ENCODE results near the gene OR51A2.
"Not testable (repeated sequence)": the region's sequence is repeated elsewhere in the genome, so short reads cannot be mapped to it uniquely, and the experiment has no call there.

Gene OR51A2

DNA sequence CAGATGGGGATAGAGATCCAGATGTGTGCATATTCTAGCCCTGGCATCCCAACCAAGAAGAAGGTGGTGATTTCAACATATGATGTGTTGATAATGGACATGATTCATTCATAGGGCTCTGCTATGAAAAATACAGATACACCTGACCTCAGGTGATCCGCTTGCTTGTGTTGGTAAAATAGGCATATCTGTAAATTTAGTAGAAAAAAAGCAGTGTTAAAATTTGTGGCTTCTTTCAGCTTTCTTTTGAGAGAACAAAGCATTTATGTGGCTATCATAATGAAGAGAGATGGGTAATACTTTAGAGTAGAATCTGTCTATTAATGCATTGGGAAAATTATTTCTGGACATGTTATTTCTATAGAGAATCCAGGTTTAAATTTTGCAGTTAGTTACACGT, at the start of gene OR51A2:
Gene OR51A2 (minus strand): TSS at position 101 of the 400 bp plus-strand sequence. CDS start 0 bp downstream, at position 101.
- not testable (repeated sequence) for DNase-seq (ENCODE audit: low spot score)

- DNase-seq (ENCODE audit: low spot score) = no peak
Observed at GRCh38 chr11:5004424-5005274, 49.1 kb upstream of the OR51A2 start.

- DNase-seq (ENCODE audit: low spot score) = no peak
Observed at GRCh38 chr11:4994551-4994950, 39.0 kb upstream of the OR51A2 start, which contains the start of gene OR51L1. Gene OR51L1 (plus strand): TSS chr11:4994851. CDS start chr11:4998983, 4,132 bp downstream.

GRCh38 chr11:4991060-4991459, 35.5 kb upstream of the OR51A2 start:
- DNase-seq (ENCODE audit: low spot score) = no peak

DNA sequence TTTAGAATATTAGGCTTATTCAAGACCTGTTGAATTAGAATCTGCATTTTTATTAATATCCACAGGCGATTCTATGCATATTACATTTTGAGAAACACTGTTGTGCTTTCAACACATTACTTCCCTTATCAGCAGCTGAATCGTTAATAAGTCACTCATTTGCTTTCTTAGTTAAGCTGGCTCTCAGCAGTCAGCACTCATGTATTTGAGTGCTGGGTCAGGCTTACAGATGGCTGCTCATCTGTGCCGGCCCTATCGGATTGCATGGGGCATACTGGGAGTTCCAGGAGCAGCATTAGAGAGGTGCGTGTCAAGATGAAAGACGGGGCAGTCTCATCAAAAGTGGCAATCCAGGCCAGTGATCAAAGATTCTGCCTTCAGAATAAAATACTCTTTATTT, 28.3 kb upstream of the OR51A2 start:
- DNase-seq (ENCODE audit: low spot score) = no peak

- no peak for DNase-seq (ENCODE audit: low spot score)
Observed at GRCh38 chr11:4982678-4983077, 27.2 kb upstream of the OR51A2 start.

- DNase-seq (ENCODE audit: low spot score) = no peak
Observed at GRCh38 chr11:4979036-4979435, 23.5 kb upstream of the OR51A2 start.

DNA sequence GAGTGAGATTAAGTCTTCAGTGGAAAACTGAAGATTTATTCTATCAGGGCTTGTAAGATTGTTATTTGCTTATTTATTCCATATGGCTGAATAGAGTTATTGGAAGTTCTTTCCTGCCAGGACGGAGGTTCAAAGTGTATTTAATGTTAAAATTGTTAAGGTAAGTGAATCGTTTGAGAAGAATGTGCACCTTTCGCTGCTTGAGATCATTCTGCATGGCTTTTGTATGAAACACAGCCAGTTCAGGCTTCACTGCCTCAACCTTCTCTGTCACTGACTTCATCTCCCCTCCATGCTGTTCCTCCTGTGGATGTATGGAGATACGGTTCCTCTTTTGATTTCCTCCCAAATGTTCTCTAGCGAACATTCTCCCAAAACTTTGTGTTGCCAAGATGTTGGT, 19.9 kb upstream of the OR51A2 start:
- DNase-seq (ENCODE audit: low spot score) = no peak

DNA sequence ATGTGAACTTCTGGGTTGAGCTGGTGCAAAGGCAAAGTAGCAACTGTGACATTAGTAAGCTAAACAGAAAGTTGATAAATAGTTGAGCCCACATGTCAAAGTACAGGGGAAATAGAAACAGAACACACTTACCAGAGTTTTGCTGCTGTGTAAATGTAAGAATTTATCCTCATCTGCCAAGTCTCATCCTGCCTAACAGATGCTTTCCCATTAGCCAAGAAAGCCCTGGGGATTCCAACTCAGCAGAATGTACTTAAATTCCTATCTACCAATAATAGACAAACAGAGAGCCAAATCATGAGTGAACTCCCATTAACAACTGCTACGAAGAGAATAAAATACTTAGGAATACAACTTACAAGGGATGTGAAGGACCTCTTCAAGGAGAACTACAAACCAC, 7.3 kb upstream of the OR51A2 start:
- no peak for DNase-seq (ENCODE audit: low spot score)

DNA sequence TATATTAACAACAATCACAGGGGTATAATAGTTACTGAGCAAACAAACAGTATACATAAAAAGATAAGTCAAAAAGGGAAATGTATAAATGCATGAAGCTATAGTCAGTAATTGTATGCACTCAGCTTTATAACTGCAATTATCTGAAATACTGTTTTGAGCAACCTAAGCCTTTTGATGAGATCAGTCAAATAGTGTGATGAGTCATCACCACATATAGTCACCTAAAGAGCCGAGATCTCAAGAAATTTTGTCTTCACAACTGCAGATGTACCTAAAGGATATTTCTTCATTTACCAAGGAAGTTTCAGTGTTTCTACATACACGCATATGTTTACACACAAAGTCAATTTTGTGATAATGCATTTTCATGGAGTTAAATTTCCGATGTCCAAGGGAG, 5.4 kb upstream of the OR51A2 start:
- no peak for DNase-seq (ENCODE audit: low spot score)

DNA sequence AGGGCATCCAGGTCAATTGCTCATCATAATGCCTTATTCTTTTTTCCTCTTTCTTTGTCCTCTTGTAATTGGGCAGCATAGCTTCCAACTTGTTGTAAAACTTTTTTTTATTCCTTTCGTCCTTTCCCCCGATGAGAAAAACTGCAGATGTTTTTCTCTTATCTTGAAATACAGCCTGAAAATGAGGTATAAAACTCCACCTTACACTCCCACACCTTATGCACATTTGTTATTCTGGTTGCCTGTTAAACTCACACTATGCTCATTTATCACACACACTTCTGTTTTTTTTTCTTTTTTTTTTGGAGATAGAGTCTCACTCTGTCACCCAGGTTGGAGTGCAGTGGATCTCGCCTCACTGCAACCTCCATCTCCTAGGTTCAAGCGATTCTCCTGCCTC, 1.9 kb upstream of the OR51A2 start:
- DNase-seq (ENCODE audit: low spot score) = no peak

DNA sequence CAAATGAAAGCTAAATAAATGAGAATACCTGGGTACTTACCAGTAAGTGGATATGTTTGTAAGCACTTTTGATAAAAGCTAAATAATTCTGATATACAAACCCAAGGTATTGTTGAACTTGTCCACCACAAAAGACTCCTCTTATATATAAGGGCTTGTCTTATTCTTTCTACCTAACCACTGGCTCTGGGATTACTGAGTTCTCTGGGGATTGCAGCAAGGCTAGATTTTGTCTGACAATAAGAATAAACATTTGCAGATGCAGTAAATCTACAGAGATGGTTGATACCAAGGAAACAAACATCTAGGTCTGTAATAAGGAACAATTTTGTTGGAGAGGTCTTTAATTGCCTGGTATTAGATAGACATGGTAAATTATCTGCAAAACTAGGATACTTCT, 8.0 kb downstream of the OR51A2 start, which contains the start of gene OR51A4:
Gene OR51A4 (minus strand): TSS at position 101 of the 400 bp plus-strand sequence. CDS start 505 bp downstream, outside the sequence.
- no peak for DNase-seq (ENCODE audit: low spot score)

GRCh38 chr11:4936745-4937144, 18.8 kb downstream of the OR51A2 start:
- DNase-seq (ENCODE audit: low spot score) = no peak

DNA sequence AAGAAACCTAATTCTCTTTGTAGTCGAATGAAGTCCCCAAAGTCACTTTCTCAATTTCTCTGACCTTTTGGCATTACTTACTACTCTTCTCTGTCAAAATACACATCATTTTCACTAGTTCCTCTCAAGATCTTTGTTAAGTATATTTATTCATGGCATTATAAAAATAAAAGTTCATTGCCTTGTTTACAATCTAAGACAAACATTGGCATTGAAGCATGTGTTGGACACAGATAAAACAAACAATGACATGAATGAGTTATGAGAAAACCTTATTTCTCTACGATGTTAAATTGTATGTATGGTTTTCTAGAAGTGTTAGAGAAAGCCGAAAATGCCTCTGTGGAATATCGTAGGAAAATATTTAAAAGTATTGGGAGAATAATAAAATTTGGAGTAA, 22.8 kb downstream of the OR51A2 start:
- no peak for DNase-seq (ENCODE audit: low spot score)

DNA sequence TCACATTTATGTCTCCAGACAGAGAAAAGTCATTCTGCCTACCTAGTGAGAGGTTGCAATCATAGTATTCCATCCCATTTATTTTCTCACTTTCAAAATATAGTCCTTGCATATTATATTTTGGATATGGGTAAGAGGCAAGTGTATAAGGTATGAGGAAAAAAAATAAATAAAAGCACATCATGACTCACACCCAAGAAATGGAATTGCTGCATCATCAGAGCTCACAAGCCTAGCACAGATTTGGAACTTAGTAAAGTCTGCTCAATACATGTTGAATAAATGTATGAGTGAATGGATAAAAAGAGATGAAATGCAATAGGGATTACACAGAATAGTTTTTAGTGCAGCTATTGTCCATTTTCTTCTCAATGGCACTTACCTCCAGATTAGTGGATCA, 28.9 kb downstream of the OR51A2 start:
- no peak for DNase-seq (ENCODE audit: low spot score)

GRCh38 chr11:4924239-4924638, 31.3 kb downstream of the OR51A2 start, which contains the start of gene OR51G1:
Gene OR51G1 (minus strand): TSS chr11:4924339. CDS start chr11:4924339, 0 bp downstream.
- DNase-seq (ENCODE audit: low spot score) = no peak

DNA sequence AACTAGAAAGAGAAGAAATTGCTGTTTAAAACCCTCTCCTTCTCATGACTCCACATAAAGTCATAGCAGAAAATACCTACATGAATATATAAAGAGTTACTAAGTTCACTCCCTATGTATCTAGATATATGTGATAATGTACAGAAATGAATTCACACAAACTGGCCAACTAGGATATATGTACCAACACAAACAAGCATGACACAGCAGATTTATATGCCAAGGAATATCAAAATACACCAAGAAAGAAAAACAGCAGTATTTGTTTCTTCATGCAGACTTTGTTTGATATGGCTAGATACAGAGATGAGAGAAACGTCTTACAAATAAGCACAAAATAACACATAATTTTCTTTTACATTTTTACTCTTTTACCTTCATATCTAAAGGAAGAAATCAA, 33.2 kb downstream of the OR51A2 start:
- DNase-seq (ENCODE audit: low spot score) = no peak

- DNase-seq (ENCODE audit: low spot score) = no peak
Observed at GRCh38 chr11:4921796-4922195, 33.7 kb downstream of the OR51A2 start.

GRCh38 chr11:4919250-4919649, 36.3 kb downstream of the OR51A2 start, which contains the start of gene OR51G2:
Gene OR51G2 (minus strand): TSS chr11:4919350. CDS start chr11:4915663, 3,687 bp downstream.
- no peak for DNase-seq (ENCODE audit: low spot score)

GRCh38 chr11:4916581-4916980, 38.9 kb downstream of the OR51A2 start:
- no peak for DNase-seq (ENCODE audit: low spot score)
